Transverse colon (tissue), 4 donors: ENCODE results near the gene GPN1. TPM values are rescaled to one million over a fixed set of nuclear protein-coding genes. Genes with fewer than 3 reads are reported as not detected.

Source experiments
- DNase-seq: peaks from one replicate; pipeline ENCODE4 v3.0.0-alpha.2; 2019
- H3K27ac ChIP-seq, 4 donors: fragments of 200-600 bp; sonication (generic); 2 replicates each; pipeline ENCODE4 v1.5.1; 2016 to 2018; ENCODE audit warnings: inconsistent platforms in 4 of 4
- H3K27me3 ChIP-seq: fragments of 200-600 bp; sonication (generic); 2 replicates; pipeline ENCODE4 v1.5.1; 2017; ENCODE audit warnings: inconsistent platforms
- H3K36me3 ChIP-seq, 4 donors: fragments of 200-600 bp; sonication (generic); 2 replicates each; pipeline ENCODE4 v1.5.1; 2017 to 2019; ENCODE audit warnings: inconsistent platforms in 4 of 4
- H3K4me1 ChIP-seq, 4 donors: fragments of 200-600 bp; sonication (generic); 2 replicates each; pipeline ENCODE4 v1.5.1; 2017 to 2020; ENCODE audit warnings: inconsistent platforms in 4 of 4
- H3K4me3 ChIP-seq, 4 donors: fragments of 200-600 bp; sonication (generic); 1 replicate in 1 of 4; 2 replicates in 3 of 4; pipeline versions ENCODE4 v1.5.1 to v1.6.1; 2017 to 2019; ENCODE audit warnings: inconsistent platforms in 4 of 4
- H3K9me3 ChIP-seq, 2 donors: fragments of 200-600 bp; sonication (generic); 2 replicates each; pipeline ENCODE4 v1.5.1; 2017 to 2019; ENCODE audit warnings: inconsistent platforms in 2 of 2
- CTCF ChIP-seq, 5 experiments: fragments of 200-600 bp in 3 of 5; fragments of 450-650 bp in 2 of 5; sonication (generic) in 3 of 5; IDR thresholded peaks; 1 replicate in 2 of 5; 2 replicates in 3 of 5; pipeline ENCODE4 v1.5.1; 2016 to 2017; ENCODE audit warnings: antibody characterized with exemption in 5 of 5, inconsistent platforms in 3 of 5, mild to moderate bottlenecking in 2 of 5, moderate library complexity in 1 of 5
- EP300 ChIP-seq: sonication (generic); formaldehyde crosslinking; IDR thresholded peaks from one replicate; pipeline ENCODE4 v1.6.1; 2017; ENCODE audit warnings: antibody characterized with exemption, low read depth
- POLR2A ChIP-seq: fragments of 450-650 bp; IDR thresholded peaks from one replicate; pipeline ENCODE4 v1.6.1; 2016; ENCODE audit warnings: antibody characterized with exemption, mild to moderate bottlenecking, moderate library complexity
- POLR2AphosphoS5 ChIP-seq, 3 donors: sonication (generic); formaldehyde crosslinking; IDR thresholded peaks; one replicate each; pipeline ENCODE4 v1.6.1; 2016; ENCODE audit warnings: antibody characterized with exemption in 3 of 3
- WGBS, 2 donors: methylation state at CpG; one replicate each; pipeline ENCODE4 v1.1.5; 2018; ENCODE audit warnings: low coverage in 1 of 2; 5-methylcytosine and 5-hydroxymethylcytosine counted together
- in situ Hi-C, 4 donors: fragments of 200-750 bp; cut with MboI; loops; one replicate each; pipeline versions ENCODE4 v1.15.0 to v1.15.1; 2017; ENCODE audit warnings: low sequenced_read_pairs in 3 of 4, low pct_ligation_motif_present in 1 of 4, low pct_unique_long_range_greater_than_20kb in 1 of 4
- intact Hi-C: fragments of 100-400 bp; cut with DNase I; formaldehyde crosslinking; loops from one replicate; pipeline ENCODE4 v1.15.1; 2023; ENCODE audit warnings: low total_unique reads
- total RNA-seq, 4 donors: library from RNA; depleted of rRNA; stranded (reverse); fragments of >200 nt; gene quantifications; one replicate each; pipeline ENCODE4 v1.1.0, GENCODE V29; 2016

GPN1 gene
- total RNA-seq, 4 donors from 2014 or later: 14.6 to 24.3 (median 19.4) TPM; not detected in 1

GRCh38 chr2:27652790-27653189, 23.9 kb downstream of the GPN1 start:
- Histone ChIP-seq H3K36me3 (peaks cover 0 to 66% (median 32%) of the 10 kb centered on the region in 4 donors), H3K27ac (no peak overlapping the region), H3K4me3 (no peak overlapping the region), H3K27me3 (no peaks in the 10 kb centered on the region), H3K9me3 (no peaks in the 10 kb centered on the region), H3K4me1 (no peaks in the 10 kb centered on the region)
- DNase-seq: no peak
- no peak for TF ChIP-seq CTCF (IDR thresholded peaks at IDR 0.05)
- no peak for TF ChIP-seq EP300
- TF ChIP-seq POLR2A: no peak
- no peak for TF ChIP-seq POLR2AphosphoS5 (IDR thresholded peaks at IDR 0.05)
- 82 to 100% methylated on average over 1 of the region's 1 CpG for WGBS, 2 donors
- intact Hi-C loops: no loop called here
- in situ Hi-C loops: no loop called here

GRCh38 chr2:27653397-27653796, 24.5 kb downstream of the GPN1 start:
- in situ Hi-C loops: no loop called here
- 74 to 90% methylated on average over 2 of the region's 2 CpGs for WGBS, 2 donors
- H3K4me3 ChIP-seq: no peak overlapping the region
- no peaks in the 10 kb centered on the region for H3K9me3 ChIP-seq
- H3K4me1 ChIP-seq: no peaks in the 10 kb centered on the region
- H3K27ac ChIP-seq: no peak overlapping the region
- no peaks in the 10 kb centered on the region for H3K27me3 ChIP-seq
- peaks cover 0 to 63% (median 30%) of the 10 kb centered on the region in 4 donors for H3K36me3 ChIP-seq
- intact Hi-C loops: no loop called here
- DNase-seq: no peak
- TF ChIP-seq POLR2A: no peak
- TF ChIP-seq CTCF (IDR thresholded peaks at IDR 0.05): no peak
- no peak for TF ChIP-seq EP300
- TF ChIP-seq POLR2AphosphoS5 (IDR thresholded peaks at IDR 0.05): no peak

GRCh38 chr2:27655155-27655951, 26.5 kb downstream of the GPN1 start:
- in situ Hi-C loops: no loop called here
- Histone ChIP-seq H3K9me3 (no peaks in the 10 kb centered on the region), H3K36me3 (peaks cover 0 to 59% (median 25%) of the 10 kb centered on the region in 4 donors), H3K4me1 (no peaks in the 10 kb centered on the region), H3K4me3 (no peak overlapping the region), H3K27me3 (no peaks in the 10 kb centered on the region), H3K27ac (no peak overlapping the region)
- intact Hi-C loops: no loop called here
- no peak for DNase-seq
- no peak for TF ChIP-seq POLR2AphosphoS5 (IDR thresholded peaks at IDR 0.05)
- no peak for TF ChIP-seq POLR2A
- WGBS, 2 donors: 94 to 96% methylated on average over 5 to 7 of the region's 7 CpGs

GRCh38 chr2:27661371-27661770, 32.5 kb downstream of the GPN1 start:
- no peak overlapping the region for H3K27ac ChIP-seq
- peaks cover 0 to 25% (median 8%) of the 10 kb centered on the region in 4 donors for H3K36me3 ChIP-seq
- intact Hi-C loops (no loop called here), in situ Hi-C loops (no loop called here)
- no peaks in the 10 kb centered on the region for H3K9me3 ChIP-seq
- peaks cover 19 to 29% (median 25%) of the 10 kb centered on the region in 4 donors for H3K4me1 ChIP-seq
- no peak overlapping the region for H3K4me3 ChIP-seq
- no peaks in the 10 kb centered on the region for H3K27me3 ChIP-seq
- WGBS, 2 donors: 83 to 100% methylated on average over 1 of the region's 1 CpG
- no peak for DNase-seq
- TF ChIP-seq POLR2A: no peak
- TF ChIP-seq EP300: no peak
- TF ChIP-seq POLR2AphosphoS5 (IDR thresholded peaks at IDR 0.05): no peak
- TF ChIP-seq CTCF (IDR thresholded peaks at IDR 0.05): no peak
